AML-193 (cell line): ENCODE data around the gene AEBP2.
A peak's percentile ranks its signal among the peaks of the same experiment; 100 is the strongest.
"Not testable (repeated sequence)": the region's sequence is repeated elsewhere in the genome, so short reads cannot be mapped to it uniquely, and the experiment has no call there.

Source experiments
- DNase-seq, 2 experiments: peaks; one replicate each; lab custom pipeline; 2025; lab: John Stamatoyannopoulos, UW

The AEBP2 gene

GRCh38 chr12:19421503-19422282, 17.6 kb upstream of the AEBP2 start:
- no peak for DNase-seq

DNA sequence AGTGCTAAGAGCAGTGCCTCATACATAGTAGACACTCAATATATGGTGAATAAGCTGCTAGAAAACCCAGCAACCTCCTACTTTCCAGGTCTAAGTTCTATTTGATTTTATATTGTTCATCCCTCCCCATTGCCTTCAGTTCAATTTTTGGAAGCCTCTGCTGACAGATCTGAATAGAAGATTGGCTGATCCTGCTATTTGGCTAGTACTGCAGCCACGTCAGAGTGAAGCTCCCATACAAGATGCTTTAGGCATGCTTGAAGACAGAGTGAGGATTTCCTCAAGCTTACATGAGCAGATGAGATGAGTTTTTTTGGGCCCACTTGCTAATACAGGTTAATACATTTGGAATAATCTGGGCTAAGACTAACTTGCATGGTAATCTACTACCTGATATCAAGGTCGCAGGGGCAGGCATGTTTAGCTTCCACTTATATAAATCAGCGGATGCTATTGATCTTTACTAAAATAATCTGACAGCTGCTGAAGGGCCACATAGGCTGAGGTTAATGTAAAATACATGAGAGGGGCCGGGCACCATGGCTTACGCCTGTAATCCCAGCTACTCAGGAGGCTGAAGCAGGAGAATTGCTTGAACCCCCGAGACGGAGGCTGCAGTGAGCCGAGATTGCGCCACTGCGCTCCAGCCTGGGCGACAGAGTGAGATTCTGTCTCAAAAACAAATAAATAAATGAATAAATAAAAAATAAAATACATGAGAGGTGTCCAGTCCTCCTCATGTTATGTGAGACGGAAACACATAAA, 15.9 kb upstream of the AEBP2 start:
- no peak for DNase-seq

- peak; percentile 77 to 90 for DNase-seq
Observed at GRCh38 chr12:19428246-19428645, 11.0 kb upstream of the AEBP2 start.

DNA sequence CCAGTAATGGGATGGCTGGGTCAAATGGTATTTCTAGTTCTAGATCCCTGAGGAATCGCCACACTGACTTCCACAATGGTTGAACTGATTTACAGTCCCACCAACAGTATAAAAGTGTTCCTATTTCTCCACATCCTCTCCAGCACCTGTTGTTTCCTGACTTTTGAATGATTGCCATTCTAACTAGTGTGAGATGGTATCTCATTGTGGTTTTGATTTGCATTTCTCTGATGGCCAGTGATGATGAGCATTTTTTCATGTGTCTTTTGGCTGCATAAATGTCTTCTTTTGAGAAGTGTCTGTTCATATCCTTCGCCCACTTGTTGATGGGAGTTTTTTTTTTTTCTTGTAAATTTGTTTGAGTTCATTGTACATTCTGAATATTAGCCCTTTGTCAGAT, 9.8 kb upstream of the AEBP2 start:
- not testable (repeated sequence) for DNase-seq

GRCh38 chr12:19430988-19431387, 8.3 kb upstream of the AEBP2 start:
- no peak for DNase-seq

GRCh38 chr12:19431407-19432308, 7.6 kb upstream of the AEBP2 start:
- no peak for DNase-seq

GRCh38 chr12:19432309-19433170, 6.8 kb upstream of the AEBP2 start:
- no peak for DNase-seq

- DNase-seq: peak in 1 of 2 experiments; percentile 41
Observed at GRCh38 chr12:19434538-19434937, 4.8 kb upstream of the AEBP2 start.

- no peak for DNase-seq
Observed at GRCh38 chr12:19435831-19436497, 3.3 kb upstream of the AEBP2 start.

- DNase-seq: no peak
Observed at GRCh38 chr12:19436931-19437330, 2.4 kb upstream of the AEBP2 start.

GRCh38 chr12:19437996-19438395, 1.3 kb upstream of the AEBP2 start:
- DNase-seq: peak in 1 of 2 experiments; percentile 21

DNA sequence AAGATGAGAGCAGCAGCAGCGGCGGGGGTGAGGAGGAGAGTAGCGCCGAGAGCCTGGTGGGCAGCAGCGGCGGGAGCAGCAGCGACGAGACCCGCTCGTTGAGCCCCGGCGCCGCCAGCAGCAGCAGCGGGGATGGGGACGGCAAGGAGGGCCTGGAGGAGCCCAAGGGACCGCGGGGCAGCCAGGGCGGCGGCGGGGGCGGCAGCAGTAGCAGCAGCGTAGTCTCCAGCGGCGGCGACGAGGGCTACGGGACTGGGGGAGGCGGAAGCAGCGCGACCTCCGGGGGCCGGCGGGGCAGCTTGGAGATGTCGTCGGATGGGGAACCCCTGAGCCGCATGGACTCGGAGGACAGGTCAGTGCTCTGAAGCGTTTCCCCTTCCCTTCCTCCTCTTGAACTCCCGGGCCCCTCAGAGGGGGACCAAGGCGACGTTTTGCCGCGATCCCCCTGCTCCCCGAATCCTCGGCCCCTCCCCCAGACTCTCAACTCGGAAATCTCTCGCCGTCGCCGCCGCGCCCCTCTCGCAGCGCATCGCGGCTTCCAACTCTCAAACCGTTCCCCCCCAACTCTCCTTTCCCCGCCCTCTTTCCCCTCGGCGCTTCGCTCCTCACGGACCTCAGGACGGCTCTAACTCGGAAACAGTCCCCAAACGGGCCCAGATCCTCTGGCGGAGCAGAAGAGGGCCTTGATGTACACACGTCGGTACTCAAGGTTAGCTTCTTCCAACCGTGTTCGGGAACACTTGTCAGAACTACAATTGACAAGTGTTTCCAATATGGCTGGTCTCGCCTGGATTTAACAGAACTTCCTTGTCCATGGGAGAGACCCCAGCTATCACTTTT, 947 bp downstream of the AEBP2 start:
- peak; percentile 7 to 26 for DNase-seq

GRCh38 chr12:19440916-19441315, 1.6 kb downstream of the AEBP2 start:
- DNase-seq: no peak

DNA sequence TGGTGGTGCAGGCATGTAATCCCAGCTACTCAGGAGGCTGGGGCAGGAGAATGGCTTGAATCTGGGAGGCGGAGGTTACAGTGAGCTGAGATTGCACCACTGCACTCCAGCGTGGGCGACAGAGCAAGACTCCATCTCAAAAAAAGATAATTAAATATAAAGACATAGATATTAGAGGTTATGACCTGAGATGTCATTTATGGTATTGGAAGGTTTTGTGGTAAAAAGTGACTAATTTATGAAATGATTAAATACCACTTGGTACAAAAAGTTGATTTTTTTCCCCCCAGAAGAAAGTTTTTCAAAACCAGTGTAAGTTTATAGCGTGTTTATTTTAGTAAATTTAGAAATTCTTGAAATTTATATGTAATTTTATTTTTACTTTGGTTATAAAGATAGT, 4.3 kb downstream of the AEBP2 start:
- no peak for DNase-seq

DNA sequence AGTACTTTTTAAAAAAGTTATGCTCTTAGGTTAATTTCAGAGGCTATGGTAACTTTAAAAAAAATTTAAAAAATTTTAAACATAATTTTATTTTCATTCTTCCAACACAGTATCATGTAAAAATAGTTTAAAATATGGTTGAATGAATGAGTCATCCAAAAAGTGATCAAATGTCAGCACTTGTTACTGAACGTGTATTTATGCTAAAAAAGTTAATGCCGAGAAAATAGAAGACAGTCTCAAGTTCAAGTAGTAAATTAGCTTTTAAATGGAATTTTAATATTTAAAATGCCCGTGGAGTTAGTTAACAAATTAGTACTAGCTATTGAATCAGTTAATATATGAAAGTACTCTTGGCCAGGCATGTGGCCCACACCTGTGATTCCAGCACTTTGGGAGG, 4.8 kb downstream of the AEBP2 start:
- DNase-seq: no peak

- no peak for DNase-seq
Observed at GRCh38 chr12:19447386-19447785, 8.1 kb downstream of the AEBP2 start.

DNA sequence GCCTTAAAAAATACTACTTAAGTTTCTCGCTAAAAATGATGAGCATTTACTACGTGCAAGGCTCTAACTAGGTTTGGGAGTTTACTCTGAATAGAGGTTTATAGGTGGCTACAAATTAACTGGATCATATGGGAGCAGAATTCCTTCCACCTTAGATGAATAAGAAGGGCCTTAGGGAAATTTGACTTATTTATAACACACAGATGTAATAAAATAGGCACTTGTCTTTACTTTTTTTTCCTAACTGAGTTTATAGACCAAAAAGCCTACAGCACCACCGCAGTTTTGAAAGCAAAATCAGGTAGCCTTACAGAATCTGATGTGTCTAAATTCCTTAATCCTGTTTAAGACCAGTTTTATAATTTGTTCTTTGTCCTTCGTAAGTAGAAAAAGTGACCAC, 10.5 kb downstream of the AEBP2 start:
- no peak for DNase-seq

DNA sequence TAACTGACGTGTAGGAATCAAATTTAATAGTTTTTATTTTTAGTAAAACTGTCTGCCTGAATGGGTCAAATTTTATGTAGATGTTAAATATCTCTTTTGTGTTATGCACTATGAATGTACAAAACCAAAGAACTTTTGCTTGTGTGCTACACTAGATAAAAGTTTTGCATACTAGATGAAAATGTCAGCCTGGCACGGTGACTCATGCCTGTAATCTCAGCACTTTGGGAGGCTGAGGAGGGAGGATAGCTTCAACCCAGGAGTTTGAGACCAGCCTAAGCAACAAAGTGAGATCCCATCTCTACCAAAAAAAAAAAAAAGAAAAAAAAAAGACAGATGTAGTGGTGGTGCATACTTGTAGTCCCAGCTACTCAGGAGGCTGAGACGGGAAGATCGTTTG, 11.1 kb downstream of the AEBP2 start:
- no peak for DNase-seq

DNA sequence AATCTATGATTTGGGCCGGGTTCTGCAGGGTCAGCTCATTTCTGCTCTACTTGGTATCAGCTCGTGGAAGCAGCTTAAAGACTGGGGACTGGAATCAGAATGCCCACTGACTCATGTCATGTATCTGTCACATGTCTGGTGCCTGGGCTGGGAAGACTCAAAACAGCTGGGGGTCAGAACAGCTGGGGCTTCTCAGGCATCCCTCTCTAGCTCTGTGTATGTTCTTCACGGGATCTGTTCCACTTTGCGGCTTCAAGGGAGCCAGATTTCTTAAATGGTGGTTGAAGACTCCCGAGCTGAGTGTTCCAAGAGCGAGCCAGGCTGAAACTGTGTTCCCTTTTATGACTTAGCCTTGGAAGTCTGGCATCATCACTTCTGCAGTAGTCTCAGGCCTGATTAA, 11.9 kb downstream of the AEBP2 start:
- no peak for DNase-seq

DNA sequence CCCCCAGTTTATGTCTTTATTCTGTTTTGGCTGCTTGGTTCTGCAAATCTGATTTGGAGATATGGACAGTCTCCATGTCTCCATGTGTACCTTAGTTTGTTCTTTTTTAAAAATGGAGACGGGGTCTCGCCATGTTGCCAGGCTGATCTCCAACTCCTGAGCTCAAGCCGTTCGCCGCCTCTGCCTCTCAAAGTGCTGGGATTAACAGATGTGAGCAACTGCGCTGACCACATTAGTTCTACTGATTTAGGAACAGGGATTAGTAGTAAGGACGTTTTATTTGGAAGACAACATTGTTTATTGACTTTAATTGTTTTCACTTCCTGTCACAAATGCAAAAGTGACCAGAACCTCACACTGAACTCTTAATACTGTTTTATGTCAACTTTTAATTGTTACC, 14.7 kb downstream of the AEBP2 start:
- no peak for DNase-seq
